ENCODE data around the gene CALHM1. TPM values are rescaled to one million over a fixed set of nuclear protein-coding genes. Genes with fewer than 3 reads are reported as not detected.

Gene CALHM1
- total and polyA plus RNA-seq, 2 experiments from 2014 or later: 0.11 TPM; not detected in 1

DNA sequence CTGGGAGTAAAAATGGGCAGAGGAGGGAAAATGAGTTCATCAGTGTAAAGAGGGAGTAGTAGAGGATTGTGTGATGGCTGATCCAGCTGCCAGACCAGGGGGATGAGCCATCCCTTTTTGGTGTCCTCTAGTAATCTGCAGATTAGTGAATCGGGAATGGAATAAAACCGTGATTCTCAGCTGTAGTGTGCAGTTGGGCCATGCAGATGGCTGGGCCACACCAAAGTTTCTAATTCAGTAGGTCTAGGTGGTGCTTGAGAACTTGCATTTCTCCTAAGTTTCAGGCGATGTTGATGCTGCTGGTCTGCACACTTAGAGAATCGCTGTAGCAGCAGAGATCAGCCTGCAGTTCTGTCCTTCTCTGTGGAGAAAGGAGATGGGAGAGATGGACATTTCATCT is 39.6 kb downstream of the CALHM1 start (continued):
- TF ChIP-seq, protein P1, sequence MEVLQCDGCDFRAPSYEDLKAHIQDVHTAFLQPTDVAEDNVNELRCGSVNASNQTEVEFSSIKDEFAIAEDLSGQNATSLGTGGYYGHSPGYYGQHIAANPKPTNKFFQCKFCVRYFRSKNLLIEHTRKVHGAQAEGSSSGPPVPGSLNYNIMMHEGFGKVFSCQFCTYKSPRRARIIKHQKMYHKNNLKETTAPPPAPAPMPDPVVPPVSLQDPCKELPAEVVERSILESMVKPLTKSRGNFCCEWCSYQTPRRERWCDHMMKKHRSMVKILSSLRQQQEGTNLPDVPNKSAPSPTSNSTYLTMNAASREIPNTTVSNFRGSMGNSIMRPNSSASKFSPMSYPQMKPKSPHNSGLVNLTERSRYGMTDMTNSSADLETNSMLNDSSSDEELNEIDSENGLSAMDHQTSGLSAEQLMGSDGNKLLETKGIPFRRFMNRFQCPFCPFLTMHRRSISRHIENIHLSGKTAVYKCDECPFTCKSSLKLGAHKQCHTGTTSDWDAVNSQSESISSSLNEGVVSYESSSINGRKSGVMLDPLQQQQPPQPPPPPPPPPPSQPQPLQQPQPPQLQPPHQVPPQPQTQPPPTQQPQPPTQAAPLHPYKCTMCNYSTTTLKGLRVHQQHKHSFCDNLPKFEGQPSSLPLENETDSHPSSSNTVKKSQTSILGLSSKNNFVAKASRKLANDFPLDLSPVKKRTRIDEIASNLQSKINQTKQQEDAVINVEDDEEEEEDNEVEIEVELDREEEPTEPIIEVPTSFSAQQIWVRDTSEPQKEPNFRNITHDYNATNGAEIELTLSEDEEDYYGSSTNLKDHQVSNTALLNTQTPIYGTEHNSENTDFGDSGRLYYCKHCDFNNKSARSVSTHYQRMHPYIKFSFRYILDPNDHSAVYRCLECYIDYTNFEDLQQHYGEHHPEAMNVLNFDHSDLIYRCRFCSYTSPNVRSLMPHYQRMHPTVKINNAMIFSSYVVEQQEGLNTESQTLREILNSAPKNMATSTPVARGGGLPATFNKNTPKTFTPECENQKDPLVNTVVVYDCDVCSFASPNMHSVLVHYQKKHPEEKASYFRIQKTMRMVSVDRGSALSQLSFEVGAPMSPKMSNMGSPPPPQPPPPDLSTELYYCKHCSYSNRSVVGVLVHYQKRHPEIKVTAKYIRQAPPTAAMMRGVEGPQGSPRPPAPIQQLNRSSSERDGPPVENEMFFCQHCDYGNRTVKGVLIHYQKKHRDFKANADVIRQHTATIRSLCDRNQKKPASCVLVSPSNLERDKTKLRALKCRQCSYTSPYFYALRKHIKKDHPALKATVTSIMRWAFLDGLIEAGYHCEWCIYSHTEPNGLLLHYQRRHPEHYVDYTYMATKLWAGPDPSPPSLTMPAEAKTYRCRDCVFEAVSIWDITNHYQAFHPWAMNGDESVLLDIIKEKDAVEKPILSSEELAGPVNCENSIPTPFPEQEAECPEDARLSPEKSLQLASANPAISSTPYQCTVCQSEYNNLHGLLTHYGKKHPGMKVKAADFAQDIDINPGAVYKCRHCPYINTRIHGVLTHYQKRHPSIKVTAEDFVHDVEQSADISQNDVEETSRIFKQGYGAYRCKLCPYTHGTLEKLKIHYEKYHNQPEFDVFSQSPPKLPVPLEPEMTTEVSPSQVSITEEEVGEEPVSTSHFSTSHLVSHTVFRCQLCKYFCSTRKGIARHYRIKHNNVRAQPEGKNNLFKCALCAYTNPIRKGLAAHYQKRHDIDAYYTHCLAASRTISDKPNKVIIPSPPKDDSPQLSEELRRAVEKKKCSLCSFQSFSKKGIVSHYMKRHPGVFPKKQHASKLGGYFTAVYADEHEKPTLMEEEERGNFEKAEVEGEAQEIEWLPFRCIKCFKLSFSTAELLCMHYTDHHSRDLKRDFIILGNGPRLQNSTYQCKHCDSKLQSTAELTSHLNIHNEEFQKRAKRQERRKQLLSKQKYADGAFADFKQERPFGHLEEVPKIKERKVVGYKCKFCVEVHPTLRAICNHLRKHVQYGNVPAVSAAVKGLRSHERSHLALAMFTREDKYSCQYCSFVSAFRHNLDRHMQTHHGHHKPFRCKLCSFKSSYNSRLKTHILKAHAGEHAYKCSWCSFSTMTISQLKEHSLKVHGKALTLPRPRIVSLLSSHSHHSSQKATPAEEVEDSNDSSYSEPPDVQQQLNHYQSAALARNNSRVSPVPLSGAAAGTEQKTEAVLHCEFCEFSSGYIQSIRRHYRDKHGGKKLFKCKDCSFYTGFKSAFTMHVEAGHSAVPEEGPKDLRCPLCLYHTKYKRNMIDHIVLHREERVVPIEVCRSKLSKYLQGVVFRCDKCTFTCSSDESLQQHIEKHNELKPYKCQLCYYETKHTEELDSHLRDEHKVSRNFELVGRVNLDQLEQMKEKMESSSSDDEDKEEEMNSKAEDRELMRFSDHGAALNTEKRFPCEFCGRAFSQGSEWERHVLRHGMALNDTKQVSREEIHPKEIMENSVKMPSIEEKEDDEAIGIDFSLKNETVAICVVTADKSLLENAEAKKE (CRISPR knock-in tag; IDR thresholded peaks at IDR 0.05): no peak
- TF ChIP-seq, protein P2, sequence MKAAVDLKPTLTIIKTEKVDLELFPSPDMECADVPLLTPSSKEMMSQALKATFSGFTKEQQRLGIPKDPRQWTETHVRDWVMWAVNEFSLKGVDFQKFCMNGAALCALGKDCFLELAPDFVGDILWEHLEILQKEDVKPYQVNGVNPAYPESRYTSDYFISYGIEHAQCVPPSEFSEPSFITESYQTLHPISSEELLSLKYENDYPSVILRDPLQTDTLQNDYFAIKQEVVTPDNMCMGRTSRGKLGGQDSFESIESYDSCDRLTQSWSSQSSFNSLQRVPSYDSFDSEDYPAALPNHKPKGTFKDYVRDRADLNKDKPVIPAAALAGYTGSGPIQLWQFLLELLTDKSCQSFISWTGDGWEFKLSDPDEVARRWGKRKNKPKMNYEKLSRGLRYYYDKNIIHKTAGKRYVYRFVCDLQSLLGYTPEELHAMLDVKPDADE (IDR thresholded peaks at IDR 0.05): no peak
- no peak for TF ChIP-seq EZH2 (IDR thresholded peaks at IDR 0.05; ENCODE audit: low read depth, unreplicated experiment)
- TF ChIP-seq CREB1 (CRISPR knock-in tag; IDR thresholded peaks at IDR 0.05; ENCODE audit: low read depth): no peak
- no peak for TF ChIP-seq JUNB (IDR thresholded peaks at IDR 0.05; ENCODE audit: unreplicated experiment)
- no peak for TF ChIP-seq STAT1 (IDR thresholded peaks at IDR 0.05; ENCODE audit: unreplicated experiment)
- TF ChIP-seq, protein P3, sequence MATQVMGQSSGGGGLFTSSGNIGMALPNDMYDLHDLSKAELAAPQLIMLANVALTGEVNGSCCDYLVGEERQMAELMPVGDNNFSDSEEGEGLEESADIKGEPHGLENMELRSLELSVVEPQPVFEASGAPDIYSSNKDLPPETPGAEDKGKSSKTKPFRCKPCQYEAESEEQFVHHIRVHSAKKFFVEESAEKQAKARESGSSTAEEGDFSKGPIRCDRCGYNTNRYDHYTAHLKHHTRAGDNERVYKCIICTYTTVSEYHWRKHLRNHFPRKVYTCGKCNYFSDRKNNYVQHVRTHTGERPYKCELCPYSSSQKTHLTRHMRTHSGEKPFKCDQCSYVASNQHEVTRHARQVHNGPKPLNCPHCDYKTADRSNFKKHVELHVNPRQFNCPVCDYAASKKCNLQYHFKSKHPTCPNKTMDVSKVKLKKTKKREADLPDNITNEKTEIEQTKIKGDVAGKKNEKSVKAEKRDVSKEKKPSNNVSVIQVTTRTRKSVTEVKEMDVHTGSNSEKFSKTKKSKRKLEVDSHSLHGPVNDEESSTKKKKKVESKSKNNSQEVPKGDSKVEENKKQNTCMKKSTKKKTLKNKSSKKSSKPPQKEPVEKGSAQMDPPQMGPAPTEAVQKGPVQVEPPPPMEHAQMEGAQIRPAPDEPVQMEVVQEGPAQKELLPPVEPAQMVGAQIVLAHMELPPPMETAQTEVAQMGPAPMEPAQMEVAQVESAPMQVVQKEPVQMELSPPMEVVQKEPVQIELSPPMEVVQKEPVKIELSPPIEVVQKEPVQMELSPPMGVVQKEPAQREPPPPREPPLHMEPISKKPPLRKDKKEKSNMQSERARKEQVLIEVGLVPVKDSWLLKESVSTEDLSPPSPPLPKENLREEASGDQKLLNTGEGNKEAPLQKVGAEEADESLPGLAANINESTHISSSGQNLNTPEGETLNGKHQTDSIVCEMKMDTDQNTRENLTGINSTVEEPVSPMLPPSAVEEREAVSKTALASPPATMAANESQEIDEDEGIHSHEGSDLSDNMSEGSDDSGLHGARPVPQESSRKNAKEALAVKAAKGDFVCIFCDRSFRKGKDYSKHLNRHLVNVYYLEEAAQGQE (IDR thresholded peaks at IDR 0.05; ENCODE audit: unreplicated experiment): no peak
